ENCODE measurements around the gene TIMM17B. TPM values are rescaled to one million over a fixed set of nuclear protein-coding genes. Genes with fewer than 3 reads are reported as not detected.

Gene TIMM17B
- total and polyA plus RNA-seq, 2 of the 8 experiments (the other 6 are each of a cell fraction or from before 2014, with no cell fraction given), result 77.8 to 246 TPM

DNA sequence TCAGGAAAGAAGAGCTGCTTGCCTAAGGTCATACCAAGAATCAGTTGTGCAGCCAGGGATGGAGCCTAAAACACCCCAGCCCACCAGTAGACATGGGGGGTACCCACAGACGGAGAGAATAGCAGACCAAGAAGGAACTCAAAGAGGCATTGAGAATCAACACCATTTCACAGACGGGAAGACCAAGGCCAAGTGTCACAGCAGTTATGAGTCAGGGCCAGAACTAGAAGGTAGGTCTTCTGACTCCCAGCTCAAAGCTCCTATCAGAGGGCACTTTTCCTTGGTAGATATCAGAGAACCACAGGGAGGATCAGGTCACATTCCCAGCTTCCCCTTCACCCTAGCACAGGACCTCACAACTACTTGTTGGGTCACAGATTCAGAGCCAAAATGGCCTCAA, 45.3 kb upstream of the TIMM17B start (continued):
- TF ChIP-seq CREB1 (IDR thresholded peaks at IDR 0.05) (no peak), SIX5 (IDR thresholded peaks at IDR 0.05; ENCODE audit: low read depth, low read length) (no peak), BCL11A (IDR thresholded peaks at IDR 0.05; ENCODE audit: low read depth in 2 of 2, low read length in 2 of 2) (no peak), POLR2A (IDR thresholded peaks at IDR 0.05; ENCODE audit: control extremely low read depth in 1 of 2, low read depth in 2 of 2, low read length in 2 of 2) (no peak), EGR1 (IDR thresholded peaks at IDR 0.05; ENCODE audit: borderline replicate concordance, low read depth, low read length) (no peak)
- TF ChIP-seq, protein P1, sequence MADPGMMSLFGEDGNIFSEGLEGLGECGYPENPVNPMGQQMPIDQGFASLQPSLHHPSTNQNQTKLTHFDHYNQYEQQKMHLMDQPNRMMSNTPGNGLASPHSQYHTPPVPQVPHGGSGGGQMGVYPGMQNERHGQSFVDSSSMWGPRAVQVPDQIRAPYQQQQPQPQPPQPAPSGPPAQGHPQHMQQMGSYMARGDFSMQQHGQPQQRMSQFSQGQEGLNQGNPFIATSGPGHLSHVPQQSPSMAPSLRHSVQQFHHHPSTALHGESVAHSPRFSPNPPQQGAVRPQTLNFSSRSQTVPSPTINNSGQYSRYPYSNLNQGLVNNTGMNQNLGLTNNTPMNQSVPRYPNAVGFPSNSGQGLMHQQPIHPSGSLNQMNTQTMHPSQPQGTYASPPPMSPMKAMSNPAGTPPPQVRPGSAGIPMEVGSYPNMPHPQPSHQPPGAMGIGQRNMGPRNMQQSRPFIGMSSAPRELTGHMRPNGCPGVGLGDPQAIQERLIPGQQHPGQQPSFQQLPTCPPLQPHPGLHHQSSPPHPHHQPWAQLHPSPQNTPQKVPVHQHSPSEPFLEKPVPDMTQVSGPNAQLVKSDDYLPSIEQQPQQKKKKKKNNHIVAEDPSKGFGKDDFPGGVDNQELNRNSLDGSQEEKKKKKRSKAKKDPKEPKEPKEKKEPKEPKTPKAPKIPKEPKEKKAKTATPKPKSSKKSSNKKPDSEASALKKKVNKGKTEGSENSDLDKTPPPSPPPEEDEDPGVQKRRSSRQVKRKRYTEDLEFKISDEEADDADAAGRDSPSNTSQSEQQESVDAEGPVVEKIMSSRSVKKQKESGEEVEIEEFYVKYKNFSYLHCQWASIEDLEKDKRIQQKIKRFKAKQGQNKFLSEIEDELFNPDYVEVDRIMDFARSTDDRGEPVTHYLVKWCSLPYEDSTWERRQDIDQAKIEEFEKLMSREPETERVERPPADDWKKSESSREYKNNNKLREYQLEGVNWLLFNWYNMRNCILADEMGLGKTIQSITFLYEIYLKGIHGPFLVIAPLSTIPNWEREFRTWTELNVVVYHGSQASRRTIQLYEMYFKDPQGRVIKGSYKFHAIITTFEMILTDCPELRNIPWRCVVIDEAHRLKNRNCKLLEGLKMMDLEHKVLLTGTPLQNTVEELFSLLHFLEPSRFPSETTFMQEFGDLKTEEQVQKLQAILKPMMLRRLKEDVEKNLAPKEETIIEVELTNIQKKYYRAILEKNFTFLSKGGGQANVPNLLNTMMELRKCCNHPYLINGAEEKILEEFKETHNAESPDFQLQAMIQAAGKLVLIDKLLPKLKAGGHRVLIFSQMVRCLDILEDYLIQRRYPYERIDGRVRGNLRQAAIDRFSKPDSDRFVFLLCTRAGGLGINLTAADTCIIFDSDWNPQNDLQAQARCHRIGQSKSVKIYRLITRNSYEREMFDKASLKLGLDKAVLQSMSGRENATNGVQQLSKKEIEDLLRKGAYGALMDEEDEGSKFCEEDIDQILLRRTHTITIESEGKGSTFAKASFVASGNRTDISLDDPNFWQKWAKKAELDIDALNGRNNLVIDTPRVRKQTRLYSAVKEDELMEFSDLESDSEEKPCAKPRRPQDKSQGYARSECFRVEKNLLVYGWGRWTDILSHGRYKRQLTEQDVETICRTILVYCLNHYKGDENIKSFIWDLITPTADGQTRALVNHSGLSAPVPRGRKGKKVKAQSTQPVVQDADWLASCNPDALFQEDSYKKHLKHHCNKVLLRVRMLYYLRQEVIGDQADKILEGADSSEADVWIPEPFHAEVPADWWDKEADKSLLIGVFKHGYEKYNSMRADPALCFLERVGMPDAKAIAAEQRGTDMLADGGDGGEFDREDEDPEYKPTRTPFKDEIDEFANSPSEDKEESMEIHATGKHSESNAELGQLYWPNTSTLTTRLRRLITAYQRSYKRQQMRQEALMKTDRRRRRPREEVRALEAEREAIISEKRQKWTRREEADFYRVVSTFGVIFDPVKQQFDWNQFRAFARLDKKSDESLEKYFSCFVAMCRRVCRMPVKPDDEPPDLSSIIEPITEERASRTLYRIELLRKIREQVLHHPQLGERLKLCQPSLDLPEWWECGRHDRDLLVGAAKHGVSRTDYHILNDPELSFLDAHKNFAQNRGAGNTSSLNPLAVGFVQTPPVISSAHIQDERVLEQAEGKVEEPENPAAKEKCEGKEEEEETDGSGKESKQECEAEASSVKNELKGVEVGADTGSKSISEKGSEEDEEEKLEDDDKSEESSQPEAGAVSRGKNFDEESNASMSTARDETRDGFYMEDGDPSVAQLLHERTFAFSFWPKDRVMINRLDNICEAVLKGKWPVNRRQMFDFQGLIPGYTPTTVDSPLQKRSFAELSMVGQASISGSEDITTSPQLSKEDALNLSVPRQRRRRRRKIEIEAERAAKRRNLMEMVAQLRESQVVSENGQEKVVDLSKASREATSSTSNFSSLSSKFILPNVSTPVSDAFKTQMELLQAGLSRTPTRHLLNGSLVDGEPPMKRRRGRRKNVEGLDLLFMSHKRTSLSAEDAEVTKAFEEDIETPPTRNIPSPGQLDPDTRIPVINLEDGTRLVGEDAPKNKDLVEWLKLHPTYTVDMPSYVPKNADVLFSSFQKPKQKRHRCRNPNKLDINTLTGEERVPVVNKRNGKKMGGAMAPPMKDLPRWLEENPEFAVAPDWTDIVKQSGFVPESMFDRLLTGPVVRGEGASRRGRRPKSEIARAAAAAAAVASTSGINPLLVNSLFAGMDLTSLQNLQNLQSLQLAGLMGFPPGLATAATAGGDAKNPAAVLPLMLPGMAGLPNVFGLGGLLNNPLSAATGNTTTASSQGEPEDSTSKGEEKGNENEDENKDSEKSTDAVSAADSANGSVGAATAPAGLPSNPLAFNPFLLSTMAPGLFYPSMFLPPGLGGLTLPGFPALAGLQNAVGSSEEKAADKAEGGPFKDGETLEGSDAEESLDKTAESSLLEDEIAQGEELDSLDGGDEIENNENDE (IDR thresholded peaks at IDR 0.05; ENCODE audit: insufficient replicate concordance, low read length), result no peak
